CD4-positive, alpha-beta memory T cell (primary cell): Measurements from ENCODE around the gene CST6. TPM values are rescaled to one million over a fixed set of nuclear protein-coding genes. Genes with fewer than 3 reads are reported as not detected.

Experiments
- CTCF ChIA-PET: fragments of 350-600 bp; sonication (Branson Sonifier 250); formaldehyde crosslinking; loops from one replicate; lab custom pipeline; 2021; ENCODE audit warnings: inconsistent platforms; ENCODE audit not compliant: partially characterized antibody; lab: Charles Lee
- POLR2A ChIA-PET: fragments of 350-600 bp; sonication (Branson Sonifier 250); formaldehyde crosslinking; loops from one replicate; lab custom pipeline; 2021; ENCODE audit not compliant: partially characterized antibody; lab: Charles Lee
- DNase-seq, 5 donors: peaks; one replicate each; pipeline versions ENCODE4 v3.0.0 to v3.0.0-alpha.2; 2020 to 2022; ENCODE audit warnings: mixed read lengths in 1 of 5
- H3K27ac ChIP-seq: one replicate; pipeline ENCODE4 v1.7.0; 2013; ENCODE audit warnings: low read depth, low read length
- H3K27me3 ChIP-seq: 2 replicates; pipeline ENCODE4 v1.7.0; 2013; ENCODE audit warnings: mild to moderate bottlenecking, low read length, moderate library complexity; ENCODE audit not compliant: insufficient read depth
- H3K36me3 ChIP-seq: 2 replicates; pipeline ENCODE4 v1.7.0; 2013; ENCODE audit warnings: mild to moderate bottlenecking, low read length, moderate library complexity; ENCODE audit not compliant: insufficient read depth
- H3K4me1 ChIP-seq: 2 replicates; pipeline ENCODE4 v1.7.0; 2013; ENCODE audit warnings: mild to moderate bottlenecking, low read length, moderate library complexity; ENCODE audit not compliant: insufficient read depth
- H3K4me3 ChIP-seq, 2 donors: one replicate each; pipeline ENCODE4 v1.7.0; 2013; ENCODE audit warnings: low read length in 2 of 2, mild to moderate bottlenecking in 1 of 2
- H3K9me3 ChIP-seq, 2 donors: one replicate each; pipeline ENCODE4 v1.7.0; 2013; ENCODE audit warnings: low read length in 2 of 2, control low read depth in 1 of 2; ENCODE audit not compliant: control insufficient read depth in 1 of 2
- H3K27ac Mint-ChIP-seq, 7 donors: one replicate each; pipeline ENCODE4 v1.8.0; 2020 to 2021; ENCODE audit warnings: mixed read lengths in 7 of 7, mild to moderate bottlenecking in 6 of 7, inconsistent platforms in 3 of 7, moderate library complexity in 3 of 7
- H3K27me3 Mint-ChIP-seq, 2 donors: one replicate each; pipeline ENCODE4 v1.8.0; 2020 to 2021; ENCODE audit warnings: mixed read lengths in 2 of 2
- H3K36me3 Mint-ChIP-seq, 2 donors: one replicate each; pipeline ENCODE4 v1.8.0; 2020 to 2021; ENCODE audit warnings: mixed read lengths in 2 of 2, inconsistent platforms in 1 of 2, mild to moderate bottlenecking in 1 of 2
- H3K4me1 Mint-ChIP-seq, 4 donors: one replicate each; pipeline ENCODE4 v1.8.0; 2020 to 2021; ENCODE audit warnings: mixed read lengths in 4 of 4, mild to moderate bottlenecking in 1 of 4
- H3K4me3 Mint-ChIP-seq, 8 donors: one replicate each; pipeline ENCODE4 v1.8.0; 2020 to 2021; ENCODE audit warnings: mixed read lengths in 8 of 8, mild to moderate bottlenecking in 7 of 8, moderate library complexity in 6 of 8, inconsistent platforms in 3 of 8
- H3K9me3 Mint-ChIP-seq, 8 donors: one replicate each; pipeline ENCODE4 v1.8.0; 2020 to 2021; ENCODE audit warnings: mixed read lengths in 8 of 8, mild to moderate bottlenecking in 5 of 8, inconsistent platforms in 3 of 8, moderate library complexity in 1 of 8
- intact Hi-C: fragments of 100-400 bp; cut with micrococcal nuclease; formaldehyde crosslinking; loops from one replicate; pipeline ENCODE4 v1.15.1; 2023
- polyA plus RNA-seq, 2 donors: library from polyadenylated mRNA; unstranded; fragments of 300-500 nt; fragmentation: Illumina TruSeq; gene quantifications; one replicate each; pipeline ENCODE4 v1.2.3, GENCODE V29; 2021
- total RNA-seq, 2 experiments: library from RNA; stranded (reverse); gene quantifications; one replicate each; pipeline ENCODE4 v1.2.3, GENCODE V29; 2021

The CST6 gene
- total and polyA plus RNA-seq, 4 experiments from 2014 or later, result not detected

- no peak for DNase-seq
- intact Hi-C loops, result no loop called here
- Mint-ChIP-seq H3K4me3 (peak overlapping the region in 1 of 8 donors; percentile 53), H3K27ac (peak overlapping the region in 3 of 7 donors; percentile 0 to 35 (median 30)), H3K4me1 (peaks cover 2 to 19% (median 9%) of the 10 kb centered on the region in 4 donors), H3K9me3 (no peaks in the 10 kb centered on the region), H3K27me3 (no peaks in the 10 kb centered on the region), H3K36me3 (peaks cover 46 to 61% of the 10 kb centered on the region in 2 donors)
- H3K9me3 ChIP-seq, result no peaks in the 10 kb centered on the region
- H3K36me3 ChIP-seq, result peaks cover 37% of the 10 kb centered on the region
- no peak overlapping the region for H3K4me3 ChIP-seq
- ChIA-PET CTCF (interaction anchor here (0.8 to 1.6 kb wide), 5 partner anchors 71 to 261 kb away, joined by 3 to 5 read pairs (median 4); partner anchors contain the start of genes CCDC85B and FIBP), POLR2A (interaction anchor here (1.0 to 1.3 kb wide), 2 partner anchors 44 to 98 kb away, joined by 3 to 5 read pairs; no protein-coding TSS in a partner anchor)
- H3K27ac ChIP-seq, result no peak overlapping the region
- no peaks in the 10 kb centered on the region for H3K27me3 ChIP-seq
- H3K4me1 ChIP-seq, result no peaks in the 10 kb centered on the region
Measured at GRCh38 chr11:65972116-65972515, 39.7 kb upstream of the CST6 start.

- no peak overlapping the region for H3K4me3 ChIP-seq
- peaks cover 38 to 58% of the 10 kb centered on the region in 2 donors for H3K36me3 Mint-ChIP-seq
- H3K4me3 Mint-ChIP-seq, result no peak overlapping the region
- POLR2A ChIA-PET, result interaction anchor here (0.6 kb wide), 1 partner anchor 19 kb away, joined by 3 read pairs; no protein-coding TSS in a partner anchor
- DNase-seq, result no peak
- no peaks in the 10 kb centered on the region for H3K9me3 Mint-ChIP-seq
- CTCF ChIA-PET, result interaction anchor here (1.3 to 2.0 kb wide), 2 partner anchors 89 to 90 kb away, joined by 5 to 7 read pairs; no protein-coding TSS in a partner anchor
- H3K27ac ChIP-seq, result no peak overlapping the region
- no peaks in the 10 kb centered on the region for H3K4me1 ChIP-seq
- H3K4me1 Mint-ChIP-seq, result peaks cover 0 to 12% (median 6%) of the 10 kb centered on the region in 4 donors
- no peaks in the 10 kb centered on the region for H3K27me3 Mint-ChIP-seq
- intact Hi-C loops, result no loop called here
- peaks cover 32% of the 10 kb centered on the region for H3K36me3 ChIP-seq
- H3K27me3 ChIP-seq, result no peaks in the 10 kb centered on the region
- H3K9me3 ChIP-seq, result no peaks in the 10 kb centered on the region
- H3K27ac Mint-ChIP-seq, result no peak overlapping the region
Measured at GRCh38 chr11:65973439-65974110, 38.2 kb upstream of the CST6 start.

GRCh38 chr11:65975771-65976170 is 36.0 kb upstream of the CST6 start:
- DNase-seq, result no peak
- Histone ChIP-seq H3K36me3 (peaks cover 24% of the 10 kb centered on the region), H3K9me3 (no peaks in the 10 kb centered on the region), H3K27me3 (no peaks in the 10 kb centered on the region), H3K27ac (no peak overlapping the region), H3K4me1 (no peaks in the 10 kb centered on the region), H3K4me3 (no peak overlapping the region)
- Mint-ChIP-seq H3K36me3 (peaks cover 32 to 56% of the 10 kb centered on the region in 2 donors), H3K4me1 (peaks cover 0 to 4% (median 2%) of the 10 kb centered on the region in 4 donors), H3K9me3 (no peaks in the 10 kb centered on the region), H3K27ac (peak overlapping the region in 3 of 7 donors; percentile 51 to 85 (median 76)), H3K27me3 (no peaks in the 10 kb centered on the region), H3K4me3 (no peak overlapping the region)
- intact Hi-C loops, result no loop called here
- ChIA-PET POLR2A (no interaction called here), CTCF (interaction anchor here (2.0 kb wide), 1 partner anchor 91 kb away, joined by 7 read pairs; no protein-coding TSS in a partner anchor)

- H3K9me3 Mint-ChIP-seq, result no peaks in the 10 kb centered on the region
Measured at GRCh38 chr11:65976216-65977176, 35.3 kb upstream of the CST6 start.

GRCh38 chr11:65977621-65978390 is 34.0 kb upstream of the CST6 start:
- no peak for DNase-seq
- Mint-ChIP-seq H3K27ac (no peak overlapping the region), H3K4me3 (no peak overlapping the region), H3K36me3 (peaks cover 24 to 45% of the 10 kb centered on the region in 2 donors), H3K4me1 (peaks cover 0 to 4% (median under 1%) of the 10 kb centered on the region in 4 donors), H3K27me3 (no peaks in the 10 kb centered on the region), H3K9me3 (no peaks in the 10 kb centered on the region)
- H3K27me3 ChIP-seq, result no peaks in the 10 kb centered on the region
- intact Hi-C loops, result no loop called here
- H3K4me3 ChIP-seq, result no peak overlapping the region
- no peaks in the 10 kb centered on the region for H3K4me1 ChIP-seq
- CTCF ChIA-PET, result no interaction called here
- H3K27ac ChIP-seq, result no peak overlapping the region
- POLR2A ChIA-PET, result no interaction called here
- H3K9me3 ChIP-seq, result no peaks in the 10 kb centered on the region
- peaks cover 24% of the 10 kb centered on the region for H3K36me3 ChIP-seq

More at GRCh38 chr11:65976216-65977176, 35.3 kb upstream of the CST6 start:
- Histone ChIP-seq H3K4me3 (no peak overlapping the region), H3K27ac (no peak overlapping the region), H3K4me1 (no peaks in the 10 kb centered on the region), H3K27me3 (no peaks in the 10 kb centered on the region), H3K36me3 (peaks cover 24% of the 10 kb centered on the region), H3K9me3 (no peaks in the 10 kb centered on the region)
- Mint-ChIP-seq H3K4me3 (no peak overlapping the region), H3K4me1 (peaks cover 0 to 4% (median 2%) of the 10 kb centered on the region in 4 donors), H3K27me3 (no peaks in the 10 kb centered on the region), H3K36me3 (peaks cover 32 to 56% of the 10 kb centered on the region in 2 donors), H3K27ac (peak overlapping the region in 3 of 7 donors; percentile 35 to 85 (median 73))
- CTCF ChIA-PET, result no interaction called here
- POLR2A ChIA-PET, result interaction anchor here (0.5 kb wide), 1 partner anchor 86 kb away, joined by 3 read pairs; the partner anchor contains the start of gene CCDC85B
- no peak for DNase-seq
- intact Hi-C loops, result no loop called here

- no peaks in the 10 kb centered on the region for H3K9me3 Mint-ChIP-seq
- intact Hi-C loops, result no loop called here
- H3K27ac Mint-ChIP-seq, result no peak overlapping the region
- ChIA-PET POLR2A (no interaction called here), CTCF (interaction anchor here (1.2 to 2.0 kb wide), 2 partner anchors 11 to 267 kb away, joined by 3 to 11 read pairs; partner anchors contain the start of gene KAT5)
- H3K4me3 Mint-ChIP-seq, result no peak overlapping the region
- DNase-seq, result no peak
- no peaks in the 10 kb centered on the region for H3K27me3 ChIP-seq
- H3K4me3 ChIP-seq, result no peak overlapping the region
- peaks cover 18 to 39% of the 10 kb centered on the region in 2 donors for H3K36me3 Mint-ChIP-seq
- H3K9me3 ChIP-seq, result no peaks in the 10 kb centered on the region
- no peaks in the 10 kb centered on the region for H3K4me1 ChIP-seq
- H3K4me1 Mint-ChIP-seq, result peaks cover 0 to 4% (median under 1%) of the 10 kb centered on the region in 4 donors
- no peak overlapping the region for H3K27ac ChIP-seq
- no peaks in the 10 kb centered on the region for H3K27me3 Mint-ChIP-seq
- peaks cover 24% of the 10 kb centered on the region for H3K36me3 ChIP-seq
Measured at GRCh38 chr11:65978391-65979238, 33.2 kb upstream of the CST6 start.
